WTC11 (cell line): Measurements from ENCODE around the gene MACROD2. TPM values are rescaled to one million over a fixed set of nuclear protein-coding genes. Genes with fewer than 3 reads are reported as not detected.

Experiments
- ATAC-seq: fragments of 200-7000 bp; cut with Tn5 transposase; 2 replicates; pipeline ENCODE4 v1.10.0; 2021; ENCODE audit warnings: mild to moderate bottlenecking, moderate library complexity
- CTCF ChIA-PET: fragments of 300-600 bp; sonication (Branson Sonifier 250); formaldehyde crosslinking; loops from one replicate; lab custom pipeline; 2021; ENCODE audit warnings: antibody characterized with exemption; lab: Charles Lee
- POLR2A ChIA-PET: fragments of 350-600 bp; sonication (Branson Sonifier 250); formaldehyde crosslinking; loops from one replicate; lab custom pipeline; 2021; ENCODE audit warnings: antibody characterized with exemption; lab: Charles Lee
- DNase-seq: peaks from one replicate; pipeline ENCODE4 v3.0.0; 2021; ENCODE audit warnings: low spot score
- H3K27ac Mint-ChIP-seq: 2 replicates; pipeline ENCODE4 v1.8.0; 2021; ENCODE audit warnings: mixed read lengths
- H3K27me3 Mint-ChIP-seq: 2 replicates; pipeline ENCODE4 v1.8.0; 2021; ENCODE audit warnings: low read depth, mild to moderate bottlenecking, moderate library complexity, mixed read lengths
- H3K36me3 Mint-ChIP-seq: 2 replicates; pipeline ENCODE4 v1.8.0; 2021; ENCODE audit warnings: mixed read lengths
- H3K4me1 Mint-ChIP-seq: 2 replicates; pipeline ENCODE4 v1.8.0; 2022; ENCODE audit warnings: mixed read lengths
- H3K4me3 Mint-ChIP-seq: 2 replicates; pipeline ENCODE4 v1.8.0; 2021; ENCODE audit warnings: mild to moderate bottlenecking, moderate library complexity, mixed read lengths
- H3K9me3 Mint-ChIP-seq: 2 replicates; pipeline ENCODE4 v1.8.0; 2021; ENCODE audit warnings: mixed read lengths
- ATF1 ChIP-seq: sonication (generic); formaldehyde crosslinking; IDR thresholded peaks from 2 replicates; pipeline ENCODE4 v1.8.1; 2023; ENCODE audit warnings: mild to moderate bottlenecking, moderate library complexity, missing genetic modification reagents
- HMGA2 ChIP-seq: fragments of 250-450 bp; sonication (Bioruptor Pico); IDR thresholded peaks from 2 replicates; pipeline ENCODE4 v1.4.0; 2021; ENCODE audit warnings: mild to moderate bottlenecking, moderate library complexity
- JUN ChIP-seq: sonication (generic); formaldehyde crosslinking; IDR thresholded peaks from 2 replicates; pipeline ENCODE4 v1.8.0; 2023; ENCODE audit warnings: mild to moderate bottlenecking, missing genetic modification reagents
- PREB ChIP-seq: sonication (generic); formaldehyde crosslinking; IDR thresholded peaks from 2 replicates; pipeline ENCODE4 v1.8.1; 2022; ENCODE audit warnings: mild to moderate bottlenecking, missing genetic modification reagents, moderate library complexity, borderline replicate concordance
- SP1 ChIP-seq: sonication (generic); formaldehyde crosslinking; conservative IDR thresholded peaks from 2 replicates; pipeline ENCODE4 v1.8.1; 2022; ENCODE audit warnings: missing genetic modification reagents
- ZNF317 ChIP-seq: sonication (generic); formaldehyde crosslinking; IDR thresholded peaks from 2 replicates; pipeline ENCODE4 v1.8.1; 2023; ENCODE audit warnings: low read depth, mild to moderate bottlenecking, moderate library complexity, missing genetic modification reagents, borderline replicate concordance
- ZSCAN18 ChIP-seq: fragments of 250-450 bp; sonication (Bioruptor Pico); IDR thresholded peaks from 2 replicates; pipeline ENCODE4 v2.1.2; 2022; ENCODE audit warnings: mild to moderate bottlenecking, moderate library complexity
- total RNA-seq: library from RNA; stranded (reverse); gene quantifications from 3 replicates; pipeline ENCODE4 v1.2.3, GENCODE V29; 2021
- TF ChIP-seq, protein P1 (sequence below): sonication (generic); formaldehyde crosslinking; IDR thresholded peaks from 2 replicates; pipeline ENCODE4 v1.8.0; 2023; ENCODE audit warnings: mild to moderate bottlenecking, missing genetic modification reagents
- TF ChIP-seq, protein P2 (sequence below): sonication (generic); formaldehyde crosslinking; IDR thresholded peaks from 2 replicates; pipeline ENCODE4 v1.8.0; 2022; ENCODE audit warnings: mild to moderate bottlenecking, missing genetic modification reagents
- TF ChIP-seq, protein P3 (sequence below): sonication (generic); formaldehyde crosslinking; IDR thresholded peaks from 2 replicates; pipeline ENCODE4 v1.8.1; 2023; ENCODE audit warnings: mild to moderate bottlenecking, missing genetic modification reagents, moderate library complexity
- TF ChIP-seq, protein P4 (sequence below): fragments of 250-450 bp; sonication (Bioruptor Pico); IDR thresholded peaks from 2 replicates; pipeline ENCODE4 v1.8.0; 2021; ENCODE audit warnings: mild to moderate bottlenecking

Gene MACROD2
- total RNA-seq, 1 experiment from 2014 or later: 4.1 TPM

DNA sequence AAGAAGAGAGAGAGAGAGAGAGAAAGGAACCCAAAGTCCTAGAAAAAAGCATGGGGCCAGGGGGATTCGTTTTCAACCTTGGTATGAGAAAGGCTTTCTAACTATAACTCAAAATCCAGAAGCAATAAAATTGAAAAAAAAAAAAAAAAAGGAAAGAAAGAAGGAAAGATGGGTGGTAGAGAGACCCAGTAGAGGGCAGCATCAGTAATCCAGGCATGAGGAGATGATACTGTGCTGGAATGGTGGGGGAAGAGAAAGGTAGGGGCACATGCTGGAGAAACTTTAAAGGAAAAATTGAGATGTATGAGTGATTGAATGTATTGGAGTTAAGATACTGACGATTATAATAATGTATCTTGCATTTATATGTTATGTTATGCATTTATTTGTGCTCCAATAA is 1382.8 kb downstream of the MACROD2 start (continued):
- TF ChIP-seq ZSCAN18 (no peak), HMGA2 (CRISPR knock-in tag) (no peak)
- TF ChIP-seq, protein P1, sequence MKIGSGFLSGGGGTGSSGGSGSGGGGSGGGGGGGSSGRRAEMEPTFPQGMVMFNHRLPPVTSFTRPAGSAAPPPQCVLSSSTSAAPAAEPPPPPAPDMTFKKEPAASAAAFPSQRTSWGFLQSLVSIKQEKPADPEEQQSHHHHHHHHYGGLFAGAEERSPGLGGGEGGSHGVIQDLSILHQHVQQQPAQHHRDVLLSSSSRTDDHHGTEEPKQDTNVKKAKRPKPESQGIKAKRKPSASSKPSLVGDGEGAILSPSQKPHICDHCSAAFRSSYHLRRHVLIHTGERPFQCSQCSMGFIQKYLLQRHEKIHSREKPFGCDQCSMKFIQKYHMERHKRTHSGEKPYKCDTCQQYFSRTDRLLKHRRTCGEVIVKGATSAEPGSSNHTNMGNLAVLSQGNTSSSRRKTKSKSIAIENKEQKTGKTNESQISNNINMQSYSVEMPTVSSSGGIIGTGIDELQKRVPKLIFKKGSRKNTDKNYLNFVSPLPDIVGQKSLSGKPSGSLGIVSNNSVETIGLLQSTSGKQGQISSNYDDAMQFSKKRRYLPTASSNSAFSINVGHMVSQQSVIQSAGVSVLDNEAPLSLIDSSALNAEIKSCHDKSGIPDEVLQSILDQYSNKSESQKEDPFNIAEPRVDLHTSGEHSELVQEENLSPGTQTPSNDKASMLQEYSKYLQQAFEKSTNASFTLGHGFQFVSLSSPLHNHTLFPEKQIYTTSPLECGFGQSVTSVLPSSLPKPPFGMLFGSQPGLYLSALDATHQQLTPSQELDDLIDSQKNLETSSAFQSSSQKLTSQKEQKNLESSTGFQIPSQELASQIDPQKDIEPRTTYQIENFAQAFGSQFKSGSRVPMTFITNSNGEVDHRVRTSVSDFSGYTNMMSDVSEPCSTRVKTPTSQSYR (CRISPR knock-in tag): no peak
- TF ChIP-seq, protein P2, sequence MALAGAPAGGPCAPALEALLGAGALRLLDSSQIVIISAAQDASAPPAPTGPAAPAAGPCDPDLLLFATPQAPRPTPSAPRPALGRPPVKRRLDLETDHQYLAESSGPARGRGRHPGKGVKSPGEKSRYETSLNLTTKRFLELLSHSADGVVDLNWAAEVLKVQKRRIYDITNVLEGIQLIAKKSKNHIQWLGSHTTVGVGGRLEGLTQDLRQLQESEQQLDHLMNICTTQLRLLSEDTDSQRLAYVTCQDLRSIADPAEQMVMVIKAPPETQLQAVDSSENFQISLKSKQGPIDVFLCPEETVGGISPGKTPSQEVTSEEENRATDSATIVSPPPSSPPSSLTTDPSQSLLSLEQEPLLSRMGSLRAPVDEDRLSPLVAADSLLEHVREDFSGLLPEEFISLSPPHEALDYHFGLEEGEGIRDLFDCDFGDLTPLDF: no peak

- Mint-ChIP-seq H3K27me3 (no peaks in the 10 kb centered on the region), H3K4me1 (peaks cover 4% of the 10 kb centered on the region), H3K9me3 (no peaks in the 10 kb centered on the region), H3K27ac (no peak overlapping the region), H3K36me3 (no peaks in the 10 kb centered on the region), H3K4me3 (no peak overlapping the region)
- ATAC-seq: no peak
- ChIA-PET CTCF (no interaction called here), POLR2A (no interaction called here)
- TF ChIP-seq ZNF317 (CRISPR knock-in tag) (no peak), PREB (CRISPR knock-in tag) (no peak)
- DNase-seq: no peak
These were observed 1384.5 kb downstream of the MACROD2 start for GRCh38 chr20:15379681-15380296.

DNA sequence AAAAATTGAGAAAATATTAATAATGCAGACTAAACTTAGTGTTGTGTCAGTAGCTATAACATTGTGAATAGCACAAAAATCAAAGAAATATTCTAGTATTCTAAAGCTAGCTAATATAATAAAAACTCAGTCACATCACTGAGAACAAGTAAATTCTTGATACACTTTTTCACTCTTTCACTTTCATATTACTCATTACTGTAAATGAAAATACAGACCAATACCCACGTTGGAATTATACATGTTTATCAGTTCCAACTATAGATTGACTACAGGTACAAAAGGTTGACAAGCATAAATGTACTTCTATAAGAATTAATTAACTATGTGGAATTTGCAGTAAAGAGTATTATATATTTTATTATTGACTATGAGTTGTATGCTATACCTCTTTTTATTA is 1385.5 kb downstream of the MACROD2 start:
- Mint-ChIP-seq H3K36me3 (no peaks in the 10 kb centered on the region), H3K27ac (no peak overlapping the region), H3K4me1 (peaks cover 4% of the 10 kb centered on the region), H3K4me3 (no peak overlapping the region), H3K9me3 (no peaks in the 10 kb centered on the region), H3K27me3 (no peaks in the 10 kb centered on the region)
- POLR2A ChIA-PET: no interaction called here
- TF ChIP-seq SP1 (CRISPR knock-in tag): no peak
- TF ChIP-seq ZNF317 (CRISPR knock-in tag): no peak
- TF ChIP-seq, protein P3, sequence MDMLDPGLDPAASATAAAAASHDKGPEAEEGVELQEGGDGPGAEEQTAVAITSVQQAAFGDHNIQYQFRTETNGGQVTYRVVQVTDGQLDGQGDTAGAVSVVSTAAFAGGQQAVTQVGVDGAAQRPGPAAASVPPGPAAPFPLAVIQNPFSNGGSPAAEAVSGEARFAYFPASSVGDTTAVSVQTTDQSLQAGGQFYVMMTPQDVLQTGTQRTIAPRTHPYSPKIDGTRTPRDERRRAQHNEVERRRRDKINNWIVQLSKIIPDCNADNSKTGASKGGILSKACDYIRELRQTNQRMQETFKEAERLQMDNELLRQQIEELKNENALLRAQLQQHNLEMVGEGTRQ (CRISPR knock-in tag): no peak
- no peak for TF ChIP-seq ATF1 (CRISPR knock-in tag)
- TF ChIP-seq, protein P4, sequence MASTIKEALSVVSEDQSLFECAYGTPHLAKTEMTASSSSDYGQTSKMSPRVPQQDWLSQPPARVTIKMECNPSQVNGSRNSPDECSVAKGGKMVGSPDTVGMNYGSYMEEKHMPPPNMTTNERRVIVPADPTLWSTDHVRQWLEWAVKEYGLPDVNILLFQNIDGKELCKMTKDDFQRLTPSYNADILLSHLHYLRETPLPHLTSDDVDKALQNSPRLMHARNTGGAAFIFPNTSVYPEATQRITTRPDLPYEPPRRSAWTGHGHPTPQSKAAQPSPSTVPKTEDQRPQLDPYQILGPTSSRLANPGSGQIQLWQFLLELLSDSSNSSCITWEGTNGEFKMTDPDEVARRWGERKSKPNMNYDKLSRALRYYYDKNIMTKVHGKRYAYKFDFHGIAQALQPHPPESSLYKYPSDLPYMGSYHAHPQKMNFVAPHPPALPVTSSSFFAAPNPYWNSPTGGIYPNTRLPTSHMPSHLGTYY (CRISPR knock-in tag): no peak
- no peak for TF ChIP-seq JUN (CRISPR knock-in tag)
- DNase-seq: no peak
- CTCF ChIA-PET: no interaction called here
- no peak for ATAC-seq
